GM12873 (cell line): ENCODE data around the gene NDE1.

ENCODE experiments used
- CTCF ChIP-seq: IDR thresholded peaks from 2 replicates; pipeline ENCODE4 v1.5.1; 2012; ENCODE audit warnings: low read depth, mild to moderate bottlenecking, moderate library complexity, low read length, control low read depth; ENCODE audit not compliant: insufficient read depth; ENCODE audit errors: missing control alignments

Gene NDE1

GRCh38 chr16:15616475-15617165, 33.4 kb upstream of the NDE1 start:
- TF ChIP-seq CTCF = no peak

GRCh38 chr16:15617901-15618300, 32.1 kb upstream of the NDE1 start:
- no peak for TF ChIP-seq CTCF

GRCh38 chr16:15618392-15618791, 31.7 kb upstream of the NDE1 start:
- no peak for TF ChIP-seq CTCF

GRCh38 chr16:15620611-15621195, 29.3 kb upstream of the NDE1 start:
- TF ChIP-seq CTCF = no peak

- no peak for TF ChIP-seq CTCF
Measured at GRCh38 chr16:15621456-15621855, 28.6 kb upstream of the NDE1 start.

- TF ChIP-seq CTCF = no peak
Measured at GRCh38 chr16:15621889-15622288, 28.2 kb upstream of the NDE1 start.

- no peak for TF ChIP-seq CTCF
Measured at GRCh38 chr16:15631730-15632409, 18.2 kb upstream of the NDE1 start.
